COLO668 (cell line): Measurements from ENCODE around the gene EFNA5.
"Not testable (repeated sequence)": the region's sequence is repeated elsewhere in the genome, so short reads cannot be mapped to it uniquely, and the experiment has no call there.

Experiments
- DNase-seq: peaks from one replicate; lab custom pipeline; 2025; ENCODE audit not compliant: unreplicated experiment; lab: John Stamatoyannopoulos, UW

EFNA5 gene

DNA sequence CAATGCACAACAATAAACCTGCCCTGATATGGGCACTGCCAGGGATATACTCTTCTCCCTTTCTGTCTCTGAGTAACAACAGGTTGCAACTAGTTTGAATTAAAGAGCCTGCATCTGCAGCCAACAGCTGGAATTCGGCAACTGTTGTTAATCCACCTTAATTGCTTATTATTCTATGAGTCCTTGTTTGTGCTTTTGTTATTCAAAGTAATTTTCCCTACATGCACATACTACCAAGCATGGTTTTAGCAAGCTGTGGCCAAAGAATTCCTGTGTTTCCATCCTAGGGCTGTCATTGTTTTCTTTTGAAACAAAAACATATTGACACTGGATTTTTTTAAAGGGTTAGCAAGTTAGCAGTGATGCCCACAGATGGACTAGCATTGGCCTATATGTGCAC lies 171.5 kb downstream of the EFNA5 start:
- no peak for DNase-seq

DNA sequence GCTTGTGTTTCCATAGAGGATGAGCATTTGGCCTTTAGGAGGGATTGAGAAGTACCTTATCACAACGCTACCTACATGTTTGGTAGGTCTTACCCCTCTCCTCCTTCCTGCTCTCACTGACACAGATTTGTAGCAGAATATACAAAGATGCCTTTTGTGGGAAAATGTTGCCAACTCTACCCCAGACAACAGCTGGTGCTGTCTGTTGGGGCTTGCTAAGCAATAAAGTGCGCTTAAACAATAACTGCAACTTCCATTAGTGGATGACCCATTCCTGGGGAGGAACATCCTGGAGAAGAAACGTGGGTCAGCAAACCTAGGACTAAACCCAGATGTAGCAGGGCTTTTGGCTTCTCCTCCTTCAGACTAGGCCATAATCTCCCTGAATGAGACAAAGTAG lies 174.3 kb downstream of the EFNA5 start:
- no peak for DNase-seq

DNA sequence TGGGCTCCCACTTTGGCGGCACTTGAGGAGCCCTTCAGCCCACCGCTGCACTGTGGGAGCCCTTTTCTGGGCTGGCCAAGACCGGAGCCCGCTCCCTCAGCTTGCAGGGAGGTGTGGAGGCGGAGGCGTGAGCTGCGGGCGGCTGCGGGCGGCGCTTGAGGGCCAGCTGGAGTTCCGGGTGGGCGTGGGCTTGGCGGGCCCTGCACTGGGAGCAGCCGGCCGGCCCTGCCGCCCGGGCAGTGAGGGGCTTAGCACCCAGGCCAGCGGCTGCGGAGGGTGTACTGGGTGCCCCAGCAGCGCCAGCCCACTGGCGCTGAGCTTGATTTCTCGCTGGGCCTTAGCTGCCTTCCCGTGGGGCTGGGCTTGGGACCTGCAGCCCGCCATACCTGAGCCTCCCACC lies 176.6 kb downstream of the EFNA5 start:
- not testable (repeated sequence) for DNase-seq

DNA sequence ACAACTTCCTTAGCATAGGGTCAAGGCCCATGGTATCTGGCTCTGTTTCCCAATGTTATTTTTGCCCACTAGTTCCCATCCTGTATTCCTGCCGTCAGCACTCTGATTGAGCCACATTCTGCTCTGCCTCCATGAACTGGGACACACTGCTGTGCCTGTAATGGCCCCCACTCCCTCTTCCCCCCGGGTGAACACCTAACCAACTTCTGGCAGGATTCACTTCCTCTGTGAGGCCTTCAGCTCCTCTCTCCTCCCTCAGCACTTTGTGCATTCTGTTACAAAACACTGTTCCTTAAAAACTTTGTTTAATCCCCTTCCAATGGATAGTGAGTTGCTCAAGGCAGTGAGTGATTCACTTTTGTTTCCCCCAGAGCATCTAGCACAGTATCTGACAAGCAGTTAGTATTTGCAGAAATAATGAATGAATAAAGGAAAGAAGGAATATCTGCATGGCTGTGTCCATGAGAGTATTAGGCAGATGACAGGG lies 183.6 kb downstream of the EFNA5 start:
- DNase-seq, result no peak

DNA sequence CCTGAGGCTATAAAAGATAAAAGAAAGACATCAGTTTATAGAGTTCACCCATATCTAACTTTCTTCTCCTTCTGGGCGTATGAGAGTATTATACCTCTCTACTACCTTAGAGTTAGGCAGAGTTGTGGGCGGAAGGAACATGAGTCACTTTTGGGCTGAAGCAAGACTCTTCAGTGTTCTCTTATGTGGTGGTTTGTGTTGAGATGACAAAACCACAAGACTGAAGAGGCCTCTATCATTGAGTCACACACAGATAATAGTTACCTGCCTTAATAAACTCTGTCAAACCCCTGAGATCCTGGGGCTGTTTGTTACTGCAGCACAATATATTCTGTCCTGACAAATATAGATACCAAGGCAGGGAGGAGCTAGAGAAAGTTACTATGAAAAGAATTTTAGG lies 184.2 kb downstream of the EFNA5 start:
- DNase-seq, result no peak

DNA sequence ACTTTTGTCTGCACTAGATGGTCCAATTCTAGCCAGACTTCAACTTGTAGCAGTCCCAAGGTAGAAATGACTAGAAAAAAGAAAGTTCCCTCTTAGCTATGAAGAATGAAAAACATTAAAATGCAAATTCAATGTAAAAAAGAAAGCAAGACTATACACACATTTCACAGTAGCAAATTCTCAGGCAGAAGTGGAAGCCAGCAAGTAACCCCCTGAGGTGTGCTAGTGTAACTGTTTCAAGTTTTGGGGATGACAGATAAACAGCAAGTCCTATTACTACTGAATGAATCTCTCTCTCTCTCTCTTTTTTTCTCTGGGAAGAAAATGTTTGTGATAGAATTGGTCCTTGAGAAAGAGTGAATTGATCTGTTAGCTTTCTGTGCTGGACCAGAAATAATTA lies 185.6 kb downstream of the EFNA5 start:
- no peak for DNase-seq

DNA sequence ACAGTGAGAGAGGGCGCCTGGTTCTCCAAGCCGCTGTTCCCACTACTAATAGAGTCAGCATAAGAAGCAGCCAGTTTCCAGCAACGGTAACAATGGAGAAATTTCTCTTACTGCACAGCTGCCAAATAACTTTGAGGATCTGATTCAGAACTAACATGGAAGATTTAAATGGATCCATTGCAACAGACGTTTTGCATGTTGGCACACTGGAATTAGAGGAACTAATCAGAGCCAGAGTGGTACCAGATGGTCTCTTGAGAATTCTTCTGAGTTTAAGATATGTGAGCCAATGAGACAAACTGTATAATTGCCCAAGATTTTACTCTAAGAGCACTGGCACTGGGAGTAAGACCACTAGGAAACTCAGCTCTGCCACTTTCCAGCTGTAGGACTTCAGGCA lies 186.5 kb downstream of the EFNA5 start:
- DNase-seq, result no peak

DNA sequence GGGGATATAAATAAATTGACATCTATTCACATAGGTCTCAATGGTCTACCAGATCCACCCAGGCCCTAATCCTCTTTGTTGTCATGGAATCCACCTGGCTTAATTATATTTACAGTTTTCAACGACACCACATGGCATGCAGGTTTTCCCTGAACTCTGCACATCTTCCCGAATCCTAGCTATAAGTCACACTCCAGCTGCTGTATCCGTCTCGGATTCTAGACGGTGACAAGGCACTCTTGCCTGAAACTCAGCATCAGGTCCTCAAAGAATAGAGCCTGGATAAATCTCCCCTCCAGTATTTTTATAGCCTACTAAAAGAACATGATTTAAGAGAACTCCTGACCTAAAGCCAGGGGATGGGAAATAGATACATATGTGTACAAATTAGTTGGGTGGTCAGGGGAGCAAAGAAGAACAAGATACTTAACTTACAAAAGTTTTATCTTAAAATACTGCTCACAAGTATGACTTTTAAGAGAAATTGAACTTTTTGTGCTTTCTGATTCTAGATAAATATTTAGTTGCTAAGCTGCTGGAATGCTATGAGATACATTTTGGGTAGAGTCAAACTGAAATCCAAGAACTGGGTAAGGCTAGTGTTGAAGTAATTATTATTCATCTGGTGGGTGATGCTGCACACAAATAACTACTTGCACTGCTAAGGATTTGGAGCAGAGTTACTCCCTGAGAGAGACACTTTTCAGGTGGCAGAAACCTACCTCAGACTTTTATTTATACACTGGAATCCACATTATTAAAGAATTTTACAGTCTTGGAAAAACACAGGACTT lies 187.3 kb downstream of the EFNA5 start:
- no peak for DNase-seq

DNA sequence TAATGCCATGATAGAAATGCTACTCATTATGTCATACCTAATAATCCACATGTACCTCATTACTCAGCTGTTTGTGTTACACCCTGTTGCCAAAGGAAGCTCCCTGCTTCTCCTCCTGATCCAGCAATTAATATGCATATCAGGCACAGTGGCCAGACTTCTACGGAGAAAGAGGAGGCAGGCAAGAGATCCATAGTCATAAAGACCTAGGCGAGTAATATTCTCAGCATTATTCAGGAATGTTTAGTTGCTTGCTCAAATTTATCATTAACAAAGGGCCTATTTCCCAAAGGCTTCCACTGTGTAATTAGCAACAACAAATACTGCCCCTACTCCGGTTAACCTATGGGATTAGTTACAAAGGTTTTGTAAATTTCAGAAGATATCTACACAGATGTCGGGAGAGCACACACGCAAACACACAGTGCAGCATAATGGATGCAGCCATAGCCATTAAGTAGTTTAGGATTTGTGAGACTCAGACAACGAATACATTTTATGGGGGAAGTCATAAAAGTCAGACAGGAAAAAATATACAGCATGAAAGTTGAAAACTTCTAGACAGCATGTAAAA lies 192.6 kb downstream of the EFNA5 start:
- DNase-seq, result no peak

DNA sequence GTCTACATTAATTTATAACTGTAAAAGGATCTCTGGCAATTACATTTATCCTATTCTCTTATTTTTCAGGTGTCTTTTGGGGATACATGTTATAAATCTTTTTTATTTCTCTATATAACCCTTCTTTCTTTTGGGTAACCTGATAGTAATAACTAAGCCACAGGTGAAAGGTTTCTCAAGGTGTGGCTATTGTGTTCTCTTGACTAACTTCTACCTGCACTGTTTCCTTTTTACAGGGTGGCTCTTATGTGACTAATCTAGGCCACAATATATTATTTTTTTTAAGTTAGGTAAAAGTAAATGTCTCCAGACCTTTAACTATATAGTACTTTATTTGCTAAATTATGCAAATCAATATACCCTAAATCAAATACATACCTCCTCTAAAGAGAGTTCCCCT lies 193.2 kb downstream of the EFNA5 start:
- no peak for DNase-seq

DNA sequence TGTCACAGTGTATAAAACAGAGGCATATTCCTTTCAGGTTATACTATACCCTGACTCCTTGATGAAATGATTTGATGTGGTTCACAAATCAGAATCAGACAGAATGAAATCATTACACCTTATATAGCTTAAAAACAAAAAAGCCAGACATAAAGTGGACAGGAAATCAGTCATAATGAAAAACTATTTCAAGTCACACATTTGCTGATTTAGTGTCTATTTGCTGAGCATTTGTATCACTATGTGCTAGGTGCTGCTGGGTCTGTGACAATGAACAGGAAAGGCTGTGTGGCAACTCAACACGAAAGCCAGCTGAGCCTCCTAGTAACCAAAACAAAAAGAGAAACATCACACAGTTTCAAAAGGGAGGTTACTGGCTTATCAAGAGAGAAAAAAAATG lies 194.0 kb downstream of the EFNA5 start:
- peak; percentile 36 for DNase-seq

DNA sequence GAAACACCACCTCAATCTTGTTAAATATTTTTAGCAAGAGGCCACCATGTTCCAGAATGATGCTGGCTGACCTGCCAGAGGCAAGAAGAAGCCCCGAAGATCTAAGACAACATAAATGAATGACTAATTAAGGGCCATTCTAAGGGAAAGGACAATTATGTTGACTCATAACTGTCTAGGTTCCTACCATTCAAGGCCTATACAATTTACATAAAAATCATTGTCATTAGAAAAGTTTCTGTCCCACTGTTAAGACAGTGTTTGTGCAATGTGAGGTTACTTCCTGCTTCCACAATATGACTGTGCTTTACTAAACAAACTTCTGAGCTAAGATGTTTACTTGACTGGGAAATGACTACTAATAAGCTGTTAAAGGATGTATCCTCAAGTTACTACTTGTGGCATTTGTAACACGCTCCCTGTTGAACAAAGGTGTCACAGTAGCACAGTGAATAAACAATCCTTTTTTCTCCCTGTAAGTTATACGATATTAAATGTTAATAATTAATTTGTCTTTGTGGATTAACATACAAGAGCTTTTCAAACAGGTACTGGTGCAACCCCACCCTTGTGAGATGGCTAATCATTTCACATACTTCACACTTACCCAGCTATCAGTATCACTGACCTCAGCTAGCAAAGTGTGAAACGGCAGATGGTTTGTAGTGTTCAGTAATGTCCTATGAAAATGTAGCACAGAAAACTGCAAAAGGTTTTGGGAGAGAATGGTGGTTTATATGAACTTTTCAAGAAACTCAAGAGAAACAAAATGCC lies 195.8 kb downstream of the EFNA5 start:
- DNase-seq, result peak; percentile 28

DNA sequence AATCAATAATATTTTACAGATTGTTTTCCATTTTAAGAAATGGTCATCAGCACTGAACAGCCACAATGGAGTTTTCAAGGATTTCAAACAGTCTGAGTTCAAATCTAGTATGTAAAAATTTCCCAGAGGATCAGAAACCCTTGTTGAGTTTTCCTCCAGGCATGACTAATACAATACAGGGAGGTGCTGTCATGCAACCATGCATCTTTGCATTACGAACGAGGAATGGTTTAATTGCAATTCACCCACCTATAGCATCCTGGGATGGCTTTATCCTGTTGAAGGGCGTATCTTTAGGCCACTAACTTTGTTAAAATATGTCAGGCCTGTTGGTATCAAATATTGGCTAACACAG lies 196.4 kb downstream of the EFNA5 start:
- no peak for DNase-seq

DNA sequence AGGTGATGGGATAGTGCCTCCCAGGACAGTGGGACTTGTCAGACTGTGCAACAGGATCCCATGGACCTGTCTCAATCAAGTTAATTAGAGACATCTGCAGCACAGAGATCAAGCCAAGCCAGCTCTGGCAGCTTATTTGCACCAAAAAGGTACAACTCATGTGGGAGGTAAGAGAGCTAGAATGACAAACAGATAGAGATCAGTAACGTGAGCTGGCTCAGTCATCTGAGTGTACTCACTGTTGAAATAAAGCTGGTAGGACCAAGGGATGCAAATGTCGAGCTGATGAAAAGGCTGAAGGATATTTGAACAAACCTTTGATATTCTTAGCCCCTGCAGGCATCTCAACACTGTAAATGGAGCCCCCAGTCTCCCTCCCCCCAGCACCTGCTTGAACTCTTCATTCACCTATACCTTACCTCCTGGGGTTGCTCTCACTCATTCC lies 198.1 kb downstream of the EFNA5 start:
- peak; percentile 23 for DNase-seq

DNA sequence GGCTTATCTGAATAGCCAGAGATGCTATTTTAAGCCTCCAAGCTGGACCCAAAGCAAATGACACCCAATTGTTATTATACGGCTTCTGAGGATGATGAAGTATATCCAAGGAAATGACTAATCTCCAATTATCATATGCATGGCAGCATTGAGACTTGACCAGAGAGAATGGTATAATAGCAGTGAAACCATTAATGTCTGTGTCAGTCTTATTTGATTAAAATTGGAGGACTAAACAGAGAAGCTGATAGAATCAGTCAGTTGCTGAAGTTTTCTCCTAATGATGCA lies 200.5 kb downstream of the EFNA5 start:
- no peak for DNase-seq

DNA sequence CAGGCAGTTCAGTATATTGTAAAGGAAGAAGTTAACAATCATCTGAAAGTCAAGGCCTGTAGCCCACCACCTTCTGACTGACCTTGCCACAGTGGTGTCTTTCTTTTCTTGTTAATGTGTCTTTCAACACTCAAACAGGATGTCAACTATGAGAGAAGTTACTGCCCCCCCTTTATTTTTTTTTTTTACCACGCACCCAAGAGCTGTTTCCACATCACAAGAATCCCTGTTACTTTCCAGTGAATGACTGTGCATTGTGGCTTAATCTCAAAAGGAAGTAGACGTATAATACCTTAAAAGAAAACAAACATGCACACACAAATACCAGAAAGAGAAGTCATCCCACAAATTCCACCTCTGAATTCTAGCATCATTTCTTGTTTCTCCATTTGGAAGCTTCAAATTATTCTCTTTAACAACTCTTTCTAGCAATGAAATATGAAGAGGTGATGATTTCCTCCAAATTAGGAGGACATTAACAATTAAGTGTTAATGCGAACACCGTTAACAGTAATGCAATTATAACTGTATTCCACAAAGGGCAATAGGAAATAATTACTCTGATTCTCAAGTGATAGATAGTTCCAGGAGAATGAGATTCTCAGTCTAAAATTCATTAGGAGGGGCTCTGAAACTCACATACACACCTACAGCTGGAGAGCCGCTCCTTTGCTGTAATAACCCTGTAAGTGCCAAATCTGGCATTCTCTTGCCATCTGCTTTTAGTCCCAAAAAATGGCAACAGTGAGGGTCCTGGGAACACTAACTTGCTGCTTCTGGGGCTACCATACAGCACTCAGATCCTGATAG lies 201.0 kb downstream of the EFNA5 start:
- DNase-seq, result no peak

DNA sequence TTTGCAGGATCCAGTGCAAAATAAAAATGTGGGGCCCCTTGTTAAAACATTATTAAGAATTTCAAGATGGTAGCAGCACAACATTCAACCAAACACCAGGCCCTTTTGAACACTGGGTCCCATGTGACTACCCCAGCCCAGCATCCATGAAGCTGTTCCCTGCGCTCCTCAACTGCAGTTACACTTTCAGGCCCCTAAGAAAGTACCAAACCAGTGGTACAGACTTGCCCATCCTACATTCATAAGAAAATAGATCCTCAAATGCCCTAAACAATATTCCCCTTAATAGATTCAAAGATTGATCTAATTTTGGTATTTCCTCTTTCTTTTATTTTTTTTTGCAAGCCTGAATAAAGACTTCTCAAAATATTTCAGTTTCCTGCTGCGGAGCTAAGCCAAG lies 201.7 kb downstream of the EFNA5 start:
- no peak for DNase-seq

DNA sequence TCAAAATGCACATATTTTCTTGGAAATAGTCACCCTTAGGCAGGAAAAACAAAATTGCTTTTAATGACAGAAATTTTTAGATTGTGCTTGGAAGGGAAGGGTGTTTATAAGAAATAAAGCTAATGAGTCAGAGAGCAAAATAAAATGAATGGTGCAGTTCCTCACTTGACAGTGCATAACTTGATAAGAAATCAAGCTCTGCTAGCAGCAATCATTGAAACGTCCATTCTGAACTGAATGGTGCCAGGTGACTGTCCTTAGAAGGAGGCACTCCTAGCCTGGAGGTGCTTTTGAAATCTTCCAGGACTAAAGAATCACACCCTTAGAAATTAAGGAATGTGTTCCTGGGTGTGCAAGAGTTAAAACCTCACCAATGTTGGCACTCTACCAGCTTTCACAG lies 202.5 kb downstream of the EFNA5 start:
- DNase-seq, result no peak

DNA sequence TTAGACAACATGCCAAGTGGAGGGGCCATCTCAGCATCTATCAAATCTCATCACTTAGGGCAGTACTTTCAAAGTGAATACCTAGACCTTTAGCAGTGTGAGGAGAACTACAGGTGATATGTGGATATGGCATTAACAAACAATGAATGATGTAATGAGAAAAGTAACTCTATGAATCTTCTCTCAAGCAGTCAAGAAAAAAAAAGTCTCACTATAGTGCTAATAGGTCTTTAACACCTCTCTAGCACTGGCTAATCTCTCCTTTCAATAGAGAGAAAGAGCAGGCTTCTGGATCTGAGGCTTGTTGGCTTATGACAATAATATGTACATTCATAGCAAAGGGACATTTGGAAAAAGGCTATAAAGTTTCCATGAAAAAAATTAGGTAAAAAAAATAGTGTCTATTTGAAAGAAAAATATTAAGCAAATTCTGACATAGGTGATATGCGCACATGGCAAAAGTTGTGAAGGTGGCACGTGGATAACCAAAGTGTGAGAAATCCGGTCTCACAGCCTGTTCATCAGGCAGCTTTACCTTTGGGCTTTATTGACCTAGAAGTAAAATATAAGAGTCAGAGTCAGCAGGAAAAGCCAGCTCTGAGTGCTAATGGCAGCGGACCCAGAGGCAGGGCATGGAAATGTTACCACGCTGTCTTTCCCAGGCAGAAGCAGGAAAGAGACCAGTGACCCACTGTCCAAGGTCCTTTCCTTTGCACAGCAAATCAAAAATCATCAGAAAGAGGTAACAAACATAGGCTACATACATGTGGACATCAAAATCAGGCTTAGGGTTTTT lies 203.4 kb downstream of the EFNA5 start:
- no peak for DNase-seq

DNA sequence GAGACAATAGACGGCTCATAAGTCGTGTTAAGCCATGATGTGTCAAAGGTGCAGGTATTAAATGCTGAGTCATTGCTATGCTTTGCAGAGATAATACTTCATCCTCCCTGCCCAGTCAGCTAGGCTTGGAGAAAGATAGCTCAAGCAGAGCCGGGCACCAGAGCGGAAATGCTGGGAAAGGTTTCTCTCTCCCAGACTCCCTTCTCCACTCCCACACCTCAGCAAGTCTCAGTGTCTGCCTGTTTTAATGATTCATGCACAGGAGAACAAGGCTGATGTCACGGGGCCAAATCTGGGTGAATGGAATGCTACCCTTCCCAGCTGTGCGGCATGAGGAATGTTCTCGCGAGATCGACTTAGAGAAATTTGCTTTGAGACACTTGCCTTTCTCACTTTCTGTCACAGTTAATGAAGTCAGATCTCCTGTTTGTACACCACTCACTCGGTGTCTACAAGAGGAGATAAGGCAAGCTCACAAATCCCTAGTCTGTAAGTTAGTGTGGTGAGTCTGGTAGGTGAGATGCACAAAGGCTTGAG lies 204.4 kb downstream of the EFNA5 start:
- no peak for DNase-seq
